ENCODE results near the gene CDKL5. TPM values are rescaled to one million over a fixed set of nuclear protein-coding genes. Genes with fewer than 3 reads are reported as not detected.

The CDKL5 gene
- total RNA-seq, 3 donors from 2014 or later: 5.3 to 14.3 (median 6.9) TPM

DNA sequence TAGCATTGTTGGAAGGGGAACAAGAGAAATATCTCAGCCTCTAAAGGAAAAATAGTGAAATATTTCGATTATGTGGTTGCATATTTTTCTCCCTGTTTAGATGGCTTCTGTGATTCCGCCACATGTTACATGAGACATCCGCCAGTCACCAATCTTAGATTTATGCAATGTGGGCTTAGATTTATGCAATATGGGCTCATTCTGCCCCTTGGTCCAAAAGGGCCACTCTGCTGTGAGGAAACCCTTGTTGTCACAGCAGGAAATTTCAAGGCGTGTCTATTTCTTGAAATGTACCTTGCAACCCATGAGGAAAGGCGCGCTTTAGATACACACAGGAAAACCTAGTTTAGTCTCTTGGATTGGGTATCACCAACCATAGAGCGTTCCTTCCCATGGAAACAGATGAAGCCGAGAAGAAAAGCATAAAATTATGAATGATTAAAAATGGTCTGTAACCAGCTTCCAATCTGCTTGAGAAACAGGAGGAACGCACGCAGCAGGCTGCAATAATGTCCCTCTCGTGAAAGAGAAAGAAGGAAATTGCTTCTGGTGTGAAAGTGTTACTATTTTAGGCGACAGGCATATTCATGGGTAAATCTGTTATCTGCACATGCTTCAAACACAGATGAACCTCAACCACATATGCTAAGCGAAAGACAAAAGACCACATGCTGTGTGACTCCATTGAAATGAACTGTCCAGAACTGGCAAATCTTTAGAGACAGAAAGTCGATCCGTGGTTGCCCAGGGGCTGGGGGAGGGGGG lies 242.8 kb downstream of the CDKL5 start:
- no peak overlapping the region for H3K27ac ChIP-seq

DNA sequence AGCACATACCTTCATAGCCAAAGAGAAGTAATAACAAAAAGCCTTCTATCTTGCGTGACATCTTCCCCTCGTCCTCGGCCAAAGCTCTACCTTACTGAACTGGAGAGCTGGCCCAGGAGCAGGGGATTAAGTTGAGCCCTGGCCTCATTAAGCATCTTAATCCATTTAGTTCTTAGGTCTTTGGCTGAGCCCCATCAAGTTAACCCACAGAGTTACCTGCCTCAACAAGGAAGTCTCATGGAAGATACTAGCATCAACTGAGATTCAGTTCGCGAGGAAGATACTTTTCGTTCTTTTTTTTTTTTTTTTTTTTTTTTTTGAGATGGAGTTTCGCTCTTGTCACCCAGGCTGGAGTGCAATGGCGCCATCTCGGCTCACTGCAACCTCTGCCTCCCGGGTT lies 246.6 kb downstream of the CDKL5 start, which contains the start of gene RS1:
RS1 (minus strand) TSS at position 101 of the 400 bp plus-strand sequence; CDS start at position 61, 40 bp downstream.
- intact Hi-C loops (cut with DNase I; ENCODE audit: low total_unique reads): no loop called here
- DNase-seq (ENCODE audit: low spot score in 2 of 2): no peak
- H3K4me1 ChIP-seq: no peaks in the 10 kb centered on the region
- H3K4me3 ChIP-seq: no peak within 1 kb of the TSS
- no peak within 1 kb of the TSS for H3K27ac ChIP-seq
- TF ChIP-seq POLR2AphosphoS5 (IDR thresholded peaks at IDR 0.05) (no peak), POLR2A (IDR thresholded peaks at IDR 0.05) (no peak)
- TF ChIP-seq, protein P1, sequence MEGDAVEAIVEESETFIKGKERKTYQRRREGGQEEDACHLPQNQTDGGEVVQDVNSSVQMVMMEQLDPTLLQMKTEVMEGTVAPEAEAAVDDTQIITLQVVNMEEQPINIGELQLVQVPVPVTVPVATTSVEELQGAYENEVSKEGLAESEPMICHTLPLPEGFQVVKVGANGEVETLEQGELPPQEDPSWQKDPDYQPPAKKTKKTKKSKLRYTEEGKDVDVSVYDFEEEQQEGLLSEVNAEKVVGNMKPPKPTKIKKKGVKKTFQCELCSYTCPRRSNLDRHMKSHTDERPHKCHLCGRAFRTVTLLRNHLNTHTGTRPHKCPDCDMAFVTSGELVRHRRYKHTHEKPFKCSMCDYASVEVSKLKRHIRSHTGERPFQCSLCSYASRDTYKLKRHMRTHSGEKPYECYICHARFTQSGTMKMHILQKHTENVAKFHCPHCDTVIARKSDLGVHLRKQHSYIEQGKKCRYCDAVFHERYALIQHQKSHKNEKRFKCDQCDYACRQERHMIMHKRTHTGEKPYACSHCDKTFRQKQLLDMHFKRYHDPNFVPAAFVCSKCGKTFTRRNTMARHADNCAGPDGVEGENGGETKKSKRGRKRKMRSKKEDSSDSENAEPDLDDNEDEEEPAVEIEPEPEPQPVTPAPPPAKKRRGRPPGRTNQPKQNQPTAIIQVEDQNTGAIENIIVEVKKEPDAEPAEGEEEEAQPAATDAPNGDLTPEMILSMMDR (IDR thresholded peaks at IDR 0.05): no peak
- H3K9me3 ChIP-seq: no peaks in the 10 kb centered on the region
- H3K27me3 ChIP-seq: no peaks in the 10 kb centered on the region
- no peaks in the 10 kb centered on the region for H3K36me3 ChIP-seq

More for the DNA sequence above, 242.8 kb downstream of the CDKL5 start:
- no peaks in the 10 kb centered on the region for H3K9me3 ChIP-seq
- H3K36me3 ChIP-seq: no peaks in the 10 kb centered on the region
- TF ChIP-seq POLR2AphosphoS5 (IDR thresholded peaks at IDR 0.05): no peak
- TF ChIP-seq POLR2A (IDR thresholded peaks at IDR 0.05): no peak
- TF ChIP-seq, protein P1 (IDR thresholded peaks at IDR 0.05): no peak
- intact Hi-C loops (cut with DNase I; ENCODE audit: low total_unique reads): loop anchor here (5.0 kb wide), 1 partner anchor 1531 kb away; no protein-coding TSS in a partner anchor
- DNase-seq (ENCODE audit: low spot score in 2 of 2): no peak
- no peak overlapping the region for H3K4me3 ChIP-seq
- H3K4me1 ChIP-seq: no peaks in the 10 kb centered on the region
- peaks cover 0 to 3% of the 10 kb centered on the region in 2 donors for H3K27me3 ChIP-seq

DNA sequence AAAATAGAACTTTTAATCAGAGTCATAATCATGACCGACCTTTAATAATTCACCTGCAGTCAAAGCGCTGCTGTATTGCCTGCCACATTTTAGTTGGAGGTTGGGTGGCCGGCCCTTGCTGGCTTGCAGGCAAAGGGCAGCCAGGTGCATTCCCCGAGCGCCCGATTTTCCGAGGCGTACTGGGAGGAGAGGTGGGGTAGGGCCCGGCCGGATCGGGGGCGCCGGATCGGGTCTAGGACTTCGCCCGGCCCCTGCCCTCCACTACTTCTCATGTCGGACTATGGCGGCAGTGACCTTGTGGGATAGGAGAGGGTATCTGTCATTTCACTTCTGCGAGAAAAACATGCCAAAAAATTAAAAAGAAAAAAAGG lies 249.0 kb downstream of the CDKL5 start:
- no peak for TF ChIP-seq POLR2A (IDR thresholded peaks at IDR 0.05)
- no peak for TF ChIP-seq POLR2AphosphoS5 (IDR thresholded peaks at IDR 0.05)
- TF ChIP-seq, protein P1 (IDR thresholded peaks at IDR 0.05): no peak
- Histone ChIP-seq H3K27ac (peak overlapping the region; percentile 40 to 88), H3K4me3 (peak overlapping the region; percentile 63 to 77 (median 69)), H3K4me1 (no peaks in the 10 kb centered on the region), H3K36me3 (no peaks in the 10 kb centered on the region), H3K9me3 (no peaks in the 10 kb centered on the region), H3K27me3 (no peaks in the 10 kb centered on the region)
- DNase-seq (ENCODE audit: low spot score in 2 of 2): peak in 1 of 2 donors; percentile 51
- intact Hi-C loops (cut with DNase I; ENCODE audit: low total_unique reads): no loop called here

DNA sequence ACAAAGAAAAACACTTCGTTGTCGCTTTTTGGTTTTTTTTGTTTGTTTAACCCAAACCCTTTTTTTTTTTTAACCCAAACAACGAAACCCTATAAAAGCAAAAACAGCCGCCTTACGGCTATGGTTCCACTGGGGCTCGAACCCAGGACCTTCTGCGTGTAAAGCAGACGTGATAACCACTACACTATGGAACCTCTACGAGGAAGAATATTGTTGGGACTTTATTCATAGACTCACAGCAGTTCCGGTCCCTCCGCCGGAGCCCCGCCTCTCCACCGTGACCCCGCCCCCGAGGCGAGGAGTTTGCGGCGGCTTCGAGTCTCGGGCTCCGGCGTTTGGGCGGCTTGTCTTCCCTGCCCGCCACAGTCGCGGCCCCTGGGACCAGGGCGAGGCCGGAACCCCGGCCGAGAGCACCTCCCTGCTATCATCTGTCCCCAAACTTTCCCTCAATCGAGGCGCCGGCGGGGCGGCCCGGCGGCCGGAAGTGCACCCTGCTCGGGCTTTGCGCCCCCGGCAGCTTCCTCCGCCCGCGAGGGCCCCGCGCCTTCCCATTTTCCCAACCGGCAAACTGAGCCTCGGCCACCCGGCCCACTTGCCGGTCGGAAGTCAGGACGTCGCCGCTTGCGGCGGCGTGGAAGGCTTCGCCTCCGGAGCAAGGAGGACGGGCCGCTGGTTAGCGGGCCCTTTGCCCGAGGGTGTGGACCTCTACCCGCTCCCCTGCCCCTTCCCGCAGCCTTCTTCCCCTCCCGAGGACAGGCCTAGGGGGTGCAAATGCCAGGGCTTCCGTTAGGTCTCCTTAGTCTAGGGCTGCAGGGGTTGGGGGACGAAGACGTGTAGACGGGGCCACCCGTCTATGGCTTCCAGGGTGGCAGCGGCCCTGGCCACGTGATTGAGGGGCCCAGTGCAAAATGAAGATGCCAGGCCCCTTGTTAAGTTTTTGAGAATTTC lies 249.7 kb downstream of the CDKL5 start:
- Histone ChIP-seq H3K9me3 (no peaks in the 10 kb centered on the region), H3K27me3 (no peaks in the 10 kb centered on the region), H3K4me1 (no peaks in the 10 kb centered on the region), H3K4me3 (peak overlapping the region; percentile 63 to 77 (median 69)), H3K27ac (peak overlapping the region; percentile 81 to 88), H3K36me3 (no peaks in the 10 kb centered on the region)
- DNase-seq (ENCODE audit: low spot score in 2 of 2): peak; percentile 66 to 73
- TF ChIP-seq, protein P1 (IDR thresholded peaks at IDR 0.05): no peak
- TF ChIP-seq POLR2A (IDR thresholded peaks at IDR 0.05) (peak; percentile 58), POLR2AphosphoS5 (IDR thresholded peaks at IDR 0.05) (peak; percentile 45 to 73 (median 55))
- intact Hi-C loops (cut with DNase I; ENCODE audit: low total_unique reads): no loop called here
